ENCODE results near the gene LHFPL6.

- no peak for TF ChIP-seq GATA2 (IDR thresholded peaks at IDR 0.05; ENCODE audit: low read depth, low read length)
- TF ChIP-seq GATA3 (IDR thresholded peaks at IDR 0.05; ENCODE audit: low read depth, low read length): no peak
Measured at GRCh38 chr13:39298951-39299350, 304.0 kb downstream of the LHFPL6 start.
